Measurements from ENCODE around the gene KIRREL1. TPM values are rescaled to one million over a fixed set of nuclear protein-coding genes. Genes with fewer than 3 reads are reported as not detected.
A peak's percentile ranks its signal among the peaks of the same experiment; 100 is the strongest.

KIRREL1 gene
- total RNA-seq, 1 experiment from 2014 or later = 6.8 TPM

DNA sequence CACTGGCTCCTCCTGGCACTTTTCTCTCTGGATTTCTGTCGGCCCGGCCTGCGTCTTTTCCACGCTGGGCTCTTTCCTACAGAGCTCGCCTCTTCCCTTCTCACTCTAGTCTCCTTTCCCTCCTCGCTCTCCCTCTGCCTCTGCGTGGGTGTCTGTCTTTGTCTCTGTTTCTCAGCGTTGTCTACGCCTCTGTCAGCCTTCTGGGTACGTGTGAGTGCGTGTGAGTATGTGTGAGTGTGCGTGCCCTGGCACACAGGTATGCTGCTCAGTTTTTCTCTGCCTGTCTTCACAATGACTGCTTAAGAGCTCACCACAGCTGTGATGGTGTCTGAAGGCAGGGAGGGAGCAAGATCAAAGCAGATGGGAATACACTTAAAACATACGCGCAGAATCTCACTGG lies 77.7 kb downstream of the KIRREL1 start:
- no peak for DNase-seq (ENCODE audit: low spot score)

- DNase-seq (ENCODE audit: low spot score) = no peak
These were observed 81.6 kb downstream of the KIRREL1 start for GRCh38 chr1:158075078-158075477.

GRCh38 chr1:158076441-158076840 lies 83.0 kb downstream of the KIRREL1 start:
- DNase-seq (ENCODE audit: low spot score) = no peak

GRCh38 chr1:158077411-158078256 lies 84.2 kb downstream of the KIRREL1 start:
- DNase-seq (ENCODE audit: low spot score) = no peak

GRCh38 chr1:158078569-158079080 lies 85.2 kb downstream of the KIRREL1 start:
- no peak for DNase-seq (ENCODE audit: low spot score)

GRCh38 chr1:158080066-158080465 lies 86.6 kb downstream of the KIRREL1 start:
- no peak for DNase-seq (ENCODE audit: low spot score)

DNA sequence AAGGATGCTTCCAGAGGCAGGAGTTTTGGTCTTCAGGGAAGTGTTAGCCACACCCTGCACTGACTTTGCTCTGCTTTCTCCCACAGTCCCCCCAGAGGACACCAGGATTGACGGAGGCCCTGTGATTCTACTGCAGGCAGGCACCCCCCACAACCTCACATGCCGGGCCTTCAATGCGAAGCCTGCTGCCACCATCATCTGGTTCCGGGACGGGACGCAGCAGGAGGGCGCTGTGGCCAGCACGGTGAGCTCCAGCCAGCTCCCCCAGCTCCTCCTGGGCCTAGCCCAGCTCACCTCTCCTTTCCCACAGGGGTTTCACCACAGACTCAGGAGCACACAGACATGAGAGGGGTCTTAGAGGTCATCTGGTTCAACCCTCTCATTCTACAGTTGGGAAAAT lies 90.9 kb downstream of the KIRREL1 start:
- no peak for DNase-seq (ENCODE audit: low spot score)

GRCh38 chr1:158084747-158085146 lies 91.3 kb downstream of the KIRREL1 start:
- DNase-seq (ENCODE audit: low spot score) = no peak

GRCh38 chr1:158087320-158087927 lies 94.0 kb downstream of the KIRREL1 start:
- DNase-seq (ENCODE audit: low spot score) = peak; percentile 90

DNA sequence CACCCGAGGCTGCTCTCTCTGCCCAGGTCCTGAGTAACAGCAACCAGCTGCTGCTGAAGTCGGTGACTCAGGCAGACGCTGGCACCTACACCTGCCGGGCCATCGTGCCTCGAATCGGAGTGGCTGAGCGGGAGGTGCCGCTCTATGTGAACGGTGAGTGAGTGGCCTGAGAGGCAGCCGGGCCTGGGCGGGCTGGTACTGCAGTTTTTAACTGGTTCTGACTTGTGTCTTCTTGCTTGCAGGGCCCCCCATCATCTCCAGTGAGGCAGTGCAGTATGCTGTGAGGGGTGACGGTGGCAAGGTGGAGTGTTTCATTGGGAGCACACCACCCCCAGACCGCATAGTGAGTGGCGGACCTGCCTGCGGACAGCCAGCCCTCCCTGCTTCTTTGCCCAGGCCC lies 96.0 kb downstream of the KIRREL1 start:
- DNase-seq (ENCODE audit: low spot score) = no peak

- no peak for DNase-seq (ENCODE audit: low spot score)
These were observed 96.6 kb downstream of the KIRREL1 start for GRCh38 chr1:158089925-158090637.

DNA sequence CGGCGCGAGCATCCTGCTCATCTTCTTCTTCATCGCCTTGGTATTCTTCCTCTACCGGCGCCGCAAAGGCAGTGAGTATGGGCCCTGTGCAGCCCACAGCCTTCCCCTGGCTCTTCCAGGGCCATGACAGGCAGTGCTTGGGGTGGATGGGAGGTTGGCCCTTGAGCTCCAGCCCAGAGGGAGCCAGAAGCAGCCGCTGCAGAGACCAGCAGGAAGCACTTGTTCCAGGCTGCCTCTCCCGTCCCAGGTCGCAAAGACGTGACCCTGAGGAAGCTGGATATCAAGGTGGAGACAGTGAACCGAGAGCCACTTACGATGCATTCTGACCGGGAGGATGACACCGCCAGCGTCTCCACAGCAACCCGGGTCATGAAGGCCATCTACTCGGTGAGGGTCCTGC lies 99.9 kb downstream of the KIRREL1 start:
- no peak for DNase-seq (ENCODE audit: low spot score)

DNA sequence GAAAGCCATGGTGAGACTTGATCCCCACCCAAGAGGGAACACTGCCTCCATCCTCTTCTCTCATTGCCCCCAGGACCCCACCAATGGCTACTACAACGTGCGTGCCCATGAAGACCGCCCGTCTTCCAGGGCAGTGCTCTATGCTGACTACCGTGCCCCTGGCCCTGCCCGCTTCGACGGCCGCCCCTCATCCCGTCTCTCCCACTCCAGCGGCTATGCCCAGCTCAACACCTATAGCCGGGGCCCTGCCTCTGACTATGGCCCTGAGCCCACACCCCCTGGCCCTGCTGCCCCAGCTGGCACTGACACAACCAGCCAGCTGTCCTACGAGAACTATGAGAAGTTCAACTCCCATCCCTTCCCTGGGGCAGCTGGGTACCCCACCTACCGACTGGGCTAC lies 101.1 kb downstream of the KIRREL1 start:
- DNase-seq (ENCODE audit: low spot score) = no peak

DNA sequence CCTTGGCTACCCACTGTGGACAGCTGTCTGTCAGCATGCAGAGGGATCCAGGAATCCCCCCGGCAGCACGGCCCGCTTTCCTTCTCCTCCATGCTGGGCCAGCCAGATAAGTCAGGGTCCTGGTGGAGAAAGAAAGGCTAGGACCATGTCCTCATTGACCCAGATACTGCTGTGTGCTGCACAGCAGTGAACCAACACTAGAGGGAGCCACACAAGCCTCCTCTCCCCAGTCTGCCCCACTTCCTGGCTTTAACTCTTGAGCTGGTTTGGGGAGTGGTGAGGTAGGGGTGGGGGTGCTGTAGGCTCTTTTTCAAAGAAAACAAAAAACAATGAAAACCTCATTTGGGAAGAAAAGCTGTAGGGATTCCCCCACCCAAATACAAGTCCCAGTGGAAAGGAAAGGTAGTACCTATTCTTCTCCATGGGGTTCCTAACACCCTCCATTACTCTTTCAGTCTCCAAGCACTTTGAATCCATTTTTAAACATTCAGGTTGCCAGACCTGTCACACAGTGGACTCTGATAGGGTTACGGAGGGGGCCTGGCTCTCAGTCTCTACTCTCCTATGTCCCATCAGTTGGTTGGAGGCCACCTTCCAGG lies 102.4 kb downstream of the KIRREL1 start:
- DNase-seq (ENCODE audit: low spot score) = peak; percentile 28

DNA sequence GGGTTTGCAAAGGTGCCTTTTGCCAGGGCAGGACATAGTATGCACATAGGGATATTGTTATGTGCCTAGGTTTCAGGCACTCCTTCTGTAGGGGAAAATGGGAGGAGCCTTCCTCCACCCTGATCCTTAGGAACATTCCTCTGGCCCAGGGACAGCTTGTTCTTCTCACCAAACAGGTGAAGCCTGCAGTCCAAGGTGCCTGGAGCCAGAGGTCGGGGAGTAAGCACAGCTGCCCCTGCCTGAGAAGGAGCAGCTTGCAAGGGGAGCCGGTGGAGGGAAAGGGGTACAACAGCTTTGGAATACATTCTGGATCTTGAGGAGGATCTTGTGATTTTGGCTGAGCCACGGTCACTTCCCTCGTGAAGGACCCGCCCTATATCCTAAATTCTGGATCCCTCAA lies 104.8 kb downstream of the KIRREL1 start:
- peak; percentile 15 for DNase-seq (ENCODE audit: low spot score)

GRCh38 chr1:158099185-158099584 lies 105.7 kb downstream of the KIRREL1 start:
- DNase-seq (ENCODE audit: low spot score) = no peak

- no peak for DNase-seq (ENCODE audit: low spot score)
These were observed 107.1 kb downstream of the KIRREL1 start for GRCh38 chr1:158100498-158100897.

DNA sequence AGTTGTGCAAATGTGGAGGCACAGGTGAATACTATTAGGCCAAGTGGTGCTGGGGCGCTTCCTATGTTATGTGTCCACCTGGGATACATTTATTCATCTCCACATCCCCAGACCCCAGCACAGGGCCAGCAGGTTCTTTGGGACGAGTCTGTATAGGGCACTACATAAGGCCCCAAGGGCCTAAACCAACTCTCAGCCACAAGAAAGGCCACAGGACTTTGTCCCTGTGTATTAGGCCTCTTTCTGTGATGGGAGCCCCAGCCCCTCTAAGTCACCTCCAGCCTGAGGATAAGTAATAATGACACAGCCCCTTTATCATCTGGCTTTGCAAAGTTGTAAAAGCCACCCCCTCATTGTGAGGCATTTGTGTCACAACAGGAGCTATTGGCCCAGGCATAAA lies 108.0 kb downstream of the KIRREL1 start:
- no peak for DNase-seq (ENCODE audit: low spot score)

GRCh38 chr1:158101927-158102326 lies 108.5 kb downstream of the KIRREL1 start:
- peak; percentile 42 for DNase-seq (ENCODE audit: low spot score)

GRCh38 chr1:158102881-158103674 lies 109.6 kb downstream of the KIRREL1 start:
- no peak for DNase-seq (ENCODE audit: low spot score)

Measured in HT-29 (cell line).